Activated T-helper 1 cell treated with anti-CD3 and anti-CD28 coated beads, Interleukin-12 subunit alpha, Interleukin-12 subunit beta, Interleukin-2, Interleukin-4 antibody, amounts not matched to agents 30 ng/mL and 10 ng/mL and 1 ng/mL, durations not matched to agents 14 hours and 24 hours and 36 hours (primary cell): Measurements from ENCODE around the gene SCN3A. TPM values are rescaled to one million over a fixed set of nuclear protein-coding genes. Genes with fewer than 3 reads are reported as not detected.

ENCODE experiments used
- DNase-seq: peaks from one replicate; pipeline ENCODE4 v3.0.0; 2021; ENCODE audit warnings: low spot score
- H3K27ac Mint-ChIP-seq: one replicate; pipeline ENCODE4 v1.8.0; 2021; ENCODE audit warnings: mild to moderate bottlenecking, mixed read lengths
- H3K27me3 Mint-ChIP-seq: one replicate; pipeline ENCODE4 v1.8.0; 2022; ENCODE audit warnings: mild to moderate bottlenecking, moderate library complexity, mixed read lengths; ENCODE audit not compliant: insufficient read depth
- H3K36me3 Mint-ChIP-seq: one replicate; pipeline ENCODE4 v1.8.0; 2021; ENCODE audit warnings: low read depth, mixed read lengths
- H3K4me1 Mint-ChIP-seq: one replicate; pipeline ENCODE4 v1.8.0; 2021; ENCODE audit warnings: low read depth, mixed read lengths
- H3K4me3 Mint-ChIP-seq: one replicate; pipeline ENCODE4 v1.8.0; 2021; ENCODE audit warnings: mild to moderate bottlenecking, moderate library complexity, mixed read lengths
- H3K9me3 Mint-ChIP-seq: one replicate; pipeline ENCODE4 v1.8.0; 2021; ENCODE audit warnings: mixed read lengths
- intact Hi-C: fragments of 100-400 bp; cut with micrococcal nuclease; formaldehyde crosslinking; loops from one replicate; pipeline ENCODE4 v1.15.1; 2024
- total RNA-seq: library from RNA; stranded (reverse); gene quantifications from 2 replicates; pipeline ENCODE4 v1.2.3, GENCODE V29; 2022

The SCN3A gene
- total RNA-seq, 1 donor from 2014 or later, result not detected

DNA sequence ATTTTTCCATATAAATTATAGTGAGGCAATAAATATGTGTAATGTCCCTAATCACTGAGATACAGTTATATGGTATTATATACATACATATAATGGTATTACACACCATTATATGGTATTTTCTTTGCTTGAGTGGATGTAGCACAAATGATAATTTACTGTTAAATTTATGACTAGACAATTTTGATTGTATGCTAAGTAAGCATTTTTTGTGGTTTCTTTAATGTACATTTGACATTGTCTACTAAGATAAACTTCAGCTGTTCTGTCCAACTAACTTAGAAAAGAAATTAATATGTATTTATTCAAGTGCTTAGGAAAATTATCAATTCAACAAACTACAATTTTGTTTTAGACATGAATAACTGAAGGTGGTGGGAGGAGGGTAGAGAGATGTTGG lies 122.6 kb downstream of the SCN3A start:
- no peaks in the 10 kb centered on the region for H3K36me3 Mint-ChIP-seq
- no peak overlapping the region for H3K27ac Mint-ChIP-seq
- H3K27me3 Mint-ChIP-seq, result no peaks in the 10 kb centered on the region
- intact Hi-C loops, result no loop called here
- H3K9me3 Mint-ChIP-seq, result peaks cover 10% of the 10 kb centered on the region
- no peak for DNase-seq
- no peaks in the 10 kb centered on the region for H3K4me1 Mint-ChIP-seq
- no peak overlapping the region for H3K4me3 Mint-ChIP-seq

DNA sequence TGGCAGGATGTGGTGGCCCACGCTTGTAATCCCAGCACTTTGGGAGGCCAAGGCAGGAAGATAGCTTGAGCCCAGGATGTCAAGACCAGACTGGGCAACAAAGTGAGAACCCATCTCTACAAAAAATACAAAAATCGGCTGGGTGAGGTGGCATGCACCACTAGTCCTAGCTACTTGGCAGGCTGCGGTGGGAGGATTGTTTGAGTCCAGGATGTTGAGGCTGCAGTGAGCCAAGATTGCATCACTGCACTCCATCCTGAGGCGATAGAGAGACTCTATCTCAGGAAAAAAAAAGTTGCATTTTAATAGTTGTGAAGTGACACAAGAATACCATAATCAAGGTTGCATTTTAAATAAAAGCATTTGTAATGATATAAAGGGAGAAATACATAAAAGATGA lies 124.4 kb downstream of the SCN3A start:
- Mint-ChIP-seq H3K27ac (no peak overlapping the region), H3K4me1 (no peaks in the 10 kb centered on the region), H3K36me3 (no peaks in the 10 kb centered on the region), H3K27me3 (no peaks in the 10 kb centered on the region), H3K4me3 (no peak overlapping the region), H3K9me3 (peaks cover 10% of the 10 kb centered on the region)
- intact Hi-C loops, result no loop called here
- DNase-seq, result no peak

GRCh38 chr2:165078913-165079312 lies 124.9 kb downstream of the SCN3A start:
- H3K27me3 Mint-ChIP-seq, result no peaks in the 10 kb centered on the region
- no peak overlapping the region for H3K27ac Mint-ChIP-seq
- intact Hi-C loops, result no loop called here
- no peak overlapping the region for H3K4me3 Mint-ChIP-seq
- DNase-seq, result no peak
- H3K4me1 Mint-ChIP-seq, result no peaks in the 10 kb centered on the region
- H3K36me3 Mint-ChIP-seq, result no peaks in the 10 kb centered on the region
- peaks cover 10% of the 10 kb centered on the region for H3K9me3 Mint-ChIP-seq

- Mint-ChIP-seq H3K36me3 (no peaks in the 10 kb centered on the region), H3K4me3 (no peak overlapping the region), H3K4me1 (no peaks in the 10 kb centered on the region), H3K9me3 (no peaks in the 10 kb centered on the region), H3K27ac (no peak overlapping the region), H3K27me3 (no peaks in the 10 kb centered on the region)
- DNase-seq, result no peak
- intact Hi-C loops, result no loop called here
Measured at GRCh38 chr2:165074884-165075283, 129.0 kb downstream of the SCN3A start.

DNA sequence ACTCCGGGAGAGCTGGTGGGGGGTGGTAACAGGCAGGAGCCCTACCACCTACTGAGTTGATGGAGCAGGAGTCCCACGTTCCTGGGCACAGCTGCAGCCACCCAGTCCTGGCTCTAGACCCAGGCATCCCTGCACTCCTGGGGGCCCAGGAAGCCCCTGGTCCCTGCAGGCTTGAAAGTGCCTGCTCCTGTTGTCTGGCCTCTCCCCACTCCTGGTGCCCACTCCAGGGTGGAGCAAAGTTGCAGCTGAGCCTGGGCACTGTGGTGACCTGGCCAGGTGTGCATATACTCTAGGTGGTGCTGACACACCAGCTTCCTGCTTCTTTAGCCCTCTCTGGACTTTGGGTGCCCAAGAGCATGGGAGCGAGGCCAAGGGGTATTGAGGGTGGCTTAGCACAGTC lies 129.5 kb downstream of the SCN3A start:
- H3K9me3 Mint-ChIP-seq, result no peaks in the 10 kb centered on the region
- intact Hi-C loops, result no loop called here
- no peaks in the 10 kb centered on the region for H3K36me3 Mint-ChIP-seq
- H3K27ac Mint-ChIP-seq, result no peak overlapping the region
- H3K4me1 Mint-ChIP-seq, result no peaks in the 10 kb centered on the region
- no peak for DNase-seq
- H3K27me3 Mint-ChIP-seq, result no peaks in the 10 kb centered on the region
- H3K4me3 Mint-ChIP-seq, result no peak overlapping the region

DNA sequence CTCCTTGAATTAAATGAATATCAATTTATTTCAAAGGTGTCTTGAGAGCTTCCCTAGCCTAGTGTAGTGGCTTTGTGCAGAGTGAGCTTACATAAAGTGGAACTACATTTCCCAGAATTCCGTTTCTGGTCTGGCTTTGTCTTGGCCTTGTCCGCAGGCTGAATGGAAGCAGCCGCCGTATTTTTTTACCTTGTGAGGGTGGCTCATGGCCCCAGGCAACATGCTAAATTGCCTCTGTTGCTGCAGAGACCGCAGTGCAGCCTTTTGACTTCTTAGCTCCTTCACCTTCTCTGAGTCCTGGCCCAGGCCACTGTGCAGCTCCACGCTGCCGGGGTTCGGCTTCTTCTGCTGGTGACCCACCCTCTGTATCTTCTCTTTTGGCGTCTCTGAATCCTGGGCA lies 133.8 kb downstream of the SCN3A start:
- H3K36me3 Mint-ChIP-seq, result no peaks in the 10 kb centered on the region
- intact Hi-C loops, result no loop called here
- no peaks in the 10 kb centered on the region for H3K9me3 Mint-ChIP-seq
- H3K4me1 Mint-ChIP-seq, result no peaks in the 10 kb centered on the region
- DNase-seq, result no peak
- no peak overlapping the region for H3K27ac Mint-ChIP-seq
- no peaks in the 10 kb centered on the region for H3K27me3 Mint-ChIP-seq
- H3K4me3 Mint-ChIP-seq, result no peak overlapping the region

DNA sequence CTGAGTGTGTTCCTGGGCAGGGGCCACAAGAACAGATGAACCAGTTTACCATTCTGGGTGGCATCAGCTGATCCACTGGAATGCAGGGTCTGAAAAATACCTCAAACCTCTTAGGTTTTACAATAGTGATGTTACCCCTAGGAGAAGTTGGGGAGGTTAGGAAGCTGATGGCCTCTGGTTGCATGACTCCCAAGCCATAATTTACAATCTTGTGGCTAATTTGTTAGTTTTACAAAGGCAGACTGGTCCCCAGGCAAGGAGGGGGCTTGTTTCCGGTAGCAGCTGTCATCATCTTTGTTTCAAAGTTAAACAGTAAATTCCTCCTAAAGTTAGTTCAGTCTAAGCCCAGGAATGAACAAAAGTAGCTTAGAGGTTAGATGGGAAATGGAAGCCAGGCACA lies 134.7 kb downstream of the SCN3A start:
- no peak for DNase-seq
- H3K27ac Mint-ChIP-seq, result no peak overlapping the region
- H3K36me3 Mint-ChIP-seq, result no peaks in the 10 kb centered on the region
- H3K4me3 Mint-ChIP-seq, result no peak overlapping the region
- H3K4me1 Mint-ChIP-seq, result no peaks in the 10 kb centered on the region
- intact Hi-C loops, result no loop called here
- no peaks in the 10 kb centered on the region for H3K9me3 Mint-ChIP-seq
- no peaks in the 10 kb centered on the region for H3K27me3 Mint-ChIP-seq

GRCh38 chr2:165068487-165068757 lies 135.4 kb downstream of the SCN3A start:
- intact Hi-C loops, result no loop called here
- Mint-ChIP-seq H3K4me3 (no peak overlapping the region), H3K27ac (no peak overlapping the region), H3K9me3 (no peaks in the 10 kb centered on the region), H3K4me1 (no peaks in the 10 kb centered on the region), H3K36me3 (no peaks in the 10 kb centered on the region), H3K27me3 (no peaks in the 10 kb centered on the region)
- no peak for DNase-seq

DNA sequence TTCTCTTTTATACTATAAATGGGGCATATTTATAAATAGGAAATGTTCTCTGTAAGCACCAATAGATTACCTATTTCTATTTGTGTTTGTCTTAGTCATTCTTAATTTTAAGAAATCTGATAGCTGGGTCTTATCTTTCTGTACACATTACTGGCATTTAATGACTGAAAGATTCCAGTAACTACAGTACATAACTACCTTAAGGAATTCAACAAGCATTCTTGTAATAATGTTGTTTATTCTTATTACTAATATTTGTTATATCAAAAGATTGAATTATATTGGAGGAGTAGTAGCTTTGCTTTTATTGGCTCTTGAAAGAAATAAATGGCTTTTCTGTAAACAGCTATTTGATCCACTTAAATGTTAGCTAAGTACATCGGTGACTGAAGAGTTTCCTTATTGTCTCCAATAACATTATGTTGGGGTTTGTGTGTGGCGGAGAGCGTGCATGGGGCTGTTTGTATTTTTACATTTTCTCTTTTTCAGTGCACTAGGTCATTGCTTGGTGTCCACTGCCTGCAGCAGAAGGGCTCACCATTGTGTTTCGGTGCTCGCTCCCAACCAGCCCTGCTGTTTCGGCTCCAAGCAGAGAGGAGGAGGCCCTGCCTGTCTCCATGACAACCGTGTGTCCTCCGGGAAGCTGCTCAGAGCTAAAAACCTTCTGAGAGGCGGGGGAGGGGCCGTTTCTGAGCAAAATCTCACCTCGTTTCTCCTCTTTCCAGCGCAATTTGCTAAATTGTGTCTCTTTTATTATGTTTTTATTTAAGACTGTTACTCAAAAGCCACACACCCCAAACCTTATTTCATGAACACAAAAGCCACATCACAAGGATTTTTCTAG lies 136.0 kb downstream of the SCN3A start:
- H3K36me3 Mint-ChIP-seq, result no peaks in the 10 kb centered on the region
- H3K4me1 Mint-ChIP-seq, result no peaks in the 10 kb centered on the region
- H3K27me3 Mint-ChIP-seq, result no peaks in the 10 kb centered on the region
- H3K9me3 Mint-ChIP-seq, result no peaks in the 10 kb centered on the region
- intact Hi-C loops, result no loop called here
- H3K4me3 Mint-ChIP-seq, result no peak overlapping the region
- H3K27ac Mint-ChIP-seq, result no peak overlapping the region
- no peak for DNase-seq

DNA sequence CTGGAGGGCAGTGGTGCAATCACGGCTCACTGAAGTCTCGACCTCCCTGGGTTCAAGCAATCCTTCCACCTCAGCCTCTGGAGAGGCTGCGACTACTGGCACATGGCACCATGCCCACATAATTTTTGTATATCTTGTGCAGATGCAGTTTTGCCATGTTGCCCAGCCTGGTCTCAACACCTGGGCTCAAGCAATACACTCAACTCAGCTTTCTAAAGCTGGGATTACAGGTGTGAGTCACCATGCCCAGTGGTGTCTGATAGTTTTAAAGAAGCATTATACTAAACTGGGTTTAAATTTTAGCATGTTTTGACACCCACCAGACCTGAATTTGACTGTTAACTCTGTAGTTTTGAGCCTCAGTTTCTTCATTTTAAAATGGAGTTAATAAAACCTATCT lies 139.1 kb downstream of the SCN3A start:
- DNase-seq, result no peak
- intact Hi-C loops, result no loop called here
- Mint-ChIP-seq H3K27ac (no peak overlapping the region), H3K4me1 (no peaks in the 10 kb centered on the region), H3K9me3 (no peaks in the 10 kb centered on the region), H3K4me3 (no peak overlapping the region), H3K27me3 (peaks cover 2% of the 10 kb centered on the region), H3K36me3 (no peaks in the 10 kb centered on the region)

DNA sequence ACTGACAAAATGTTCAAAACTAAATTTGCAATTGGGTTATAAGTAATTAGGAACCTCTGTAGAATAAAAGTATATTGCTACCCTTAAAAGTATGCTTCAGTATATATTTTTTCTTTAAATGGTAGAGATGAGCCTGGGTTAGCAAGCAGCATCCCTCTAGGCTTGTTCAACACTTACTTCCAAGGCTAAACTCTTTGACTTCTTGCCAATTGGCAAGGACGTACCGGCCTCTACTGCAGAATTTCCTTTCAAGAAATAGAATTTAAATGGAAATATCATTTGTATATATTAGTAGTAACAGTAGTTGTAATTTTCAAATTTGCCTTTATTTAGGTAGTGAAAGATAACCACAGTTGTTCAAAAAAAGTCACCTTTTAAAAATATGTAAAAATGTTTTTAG lies 143.4 kb downstream of the SCN3A start:
- peaks cover 2% of the 10 kb centered on the region for H3K27me3 Mint-ChIP-seq

DNA sequence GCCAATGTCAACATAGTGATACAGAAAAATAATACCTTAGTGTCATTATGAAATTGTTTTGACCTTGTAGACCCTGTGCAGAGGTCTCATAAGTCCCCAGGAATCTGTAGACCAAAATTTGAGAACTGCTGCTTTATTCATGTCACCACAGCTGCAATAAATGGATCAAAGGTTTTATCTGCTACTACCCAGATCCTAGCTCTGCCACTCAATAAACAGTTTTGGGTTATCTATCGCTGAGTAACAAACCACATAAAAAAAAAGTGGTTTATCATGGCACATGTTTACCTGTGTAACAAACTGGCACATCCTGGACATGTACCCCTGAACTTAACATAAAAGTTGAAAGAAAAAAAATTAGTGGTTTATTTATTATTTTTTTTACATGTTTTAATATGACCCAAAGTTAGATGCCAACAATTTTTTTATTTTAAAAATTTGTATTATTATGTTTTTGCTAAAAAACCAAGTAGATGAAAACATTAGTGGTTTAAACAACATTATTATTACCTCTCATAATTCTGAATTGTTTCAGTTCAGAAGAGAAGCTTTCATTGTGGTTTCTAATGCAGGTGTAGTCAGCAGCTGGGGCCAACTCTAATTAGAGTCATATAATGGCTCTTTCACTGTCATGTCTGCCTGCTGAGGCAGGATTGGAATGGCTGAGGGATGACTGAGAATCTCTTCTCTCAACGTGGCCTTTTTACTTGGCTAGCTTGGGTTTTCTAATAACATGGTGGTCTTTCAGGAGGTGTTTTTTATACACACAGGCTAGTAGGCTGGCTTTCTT lies 145.2 kb downstream of the SCN3A start:
- intact Hi-C loops, result no loop called here
- Mint-ChIP-seq H3K9me3 (no peaks in the 10 kb centered on the region), H3K36me3 (no peaks in the 10 kb centered on the region), H3K27me3 (peaks cover 2% of the 10 kb centered on the region), H3K27ac (no peak overlapping the region), H3K4me1 (no peaks in the 10 kb centered on the region), H3K4me3 (no peak overlapping the region)
- DNase-seq, result no peak

More for the DNA sequence above, 143.4 kb downstream of the SCN3A start:
- DNase-seq, result no peak
- H3K4me1 Mint-ChIP-seq, result no peaks in the 10 kb centered on the region
- H3K36me3 Mint-ChIP-seq, result no peaks in the 10 kb centered on the region
- H3K9me3 Mint-ChIP-seq, result no peaks in the 10 kb centered on the region
- H3K4me3 Mint-ChIP-seq, result no peak overlapping the region
- no peak overlapping the region for H3K27ac Mint-ChIP-seq
- intact Hi-C loops, result no loop called here

GRCh38 chr2:165057931-165058330 lies 145.9 kb downstream of the SCN3A start:
- H3K27ac Mint-ChIP-seq, result no peak overlapping the region
- H3K9me3 Mint-ChIP-seq, result no peaks in the 10 kb centered on the region
- peaks cover 2% of the 10 kb centered on the region for H3K27me3 Mint-ChIP-seq
- intact Hi-C loops, result no loop called here
- no peak for DNase-seq
- no peaks in the 10 kb centered on the region for H3K4me1 Mint-ChIP-seq
- H3K4me3 Mint-ChIP-seq, result no peak overlapping the region
- no peaks in the 10 kb centered on the region for H3K36me3 Mint-ChIP-seq
